GM18505 (cell line): ENCODE results near the gene WDR5.

Source experiments
- ATAC-seq: cut with Tn5 transposase; IDR thresholded peaks from one replicate; pipeline ENCODE4 v1.9.1; 2021; ENCODE audit not compliant: unreplicated experiment
- POLR2A ChIP-seq: IDR thresholded peaks from 4 replicates; pipeline ENCODE4 v1.6.1; 2011; ENCODE audit warnings: borderline replicate concordance; ENCODE audit not compliant: insufficient read depth, insufficient read length; ENCODE audit errors: extremely low read depth

Gene WDR5

DNA sequence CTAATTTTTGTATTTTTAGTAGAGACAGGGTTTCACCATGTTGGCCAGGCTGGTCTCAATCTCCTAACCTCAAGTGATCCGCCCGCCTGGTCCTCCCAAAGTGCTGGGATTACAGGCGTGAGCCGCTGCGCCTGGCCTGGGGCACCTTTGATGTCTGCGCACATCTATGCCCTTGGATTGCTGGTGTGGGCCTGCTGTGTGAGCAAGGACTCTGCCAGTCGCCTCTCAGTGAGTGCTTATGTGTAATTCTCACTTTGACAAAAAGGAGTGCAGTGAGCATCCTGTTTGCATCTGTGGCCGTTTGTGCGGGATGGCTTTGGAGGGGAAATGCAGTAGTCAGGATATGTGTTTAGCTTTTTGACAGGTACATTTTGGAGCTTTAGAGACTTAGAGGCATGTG is 9.4 kb downstream of the WDR5 start:
- no peak for TF ChIP-seq POLR2A
- ATAC-seq, result no peak

DNA sequence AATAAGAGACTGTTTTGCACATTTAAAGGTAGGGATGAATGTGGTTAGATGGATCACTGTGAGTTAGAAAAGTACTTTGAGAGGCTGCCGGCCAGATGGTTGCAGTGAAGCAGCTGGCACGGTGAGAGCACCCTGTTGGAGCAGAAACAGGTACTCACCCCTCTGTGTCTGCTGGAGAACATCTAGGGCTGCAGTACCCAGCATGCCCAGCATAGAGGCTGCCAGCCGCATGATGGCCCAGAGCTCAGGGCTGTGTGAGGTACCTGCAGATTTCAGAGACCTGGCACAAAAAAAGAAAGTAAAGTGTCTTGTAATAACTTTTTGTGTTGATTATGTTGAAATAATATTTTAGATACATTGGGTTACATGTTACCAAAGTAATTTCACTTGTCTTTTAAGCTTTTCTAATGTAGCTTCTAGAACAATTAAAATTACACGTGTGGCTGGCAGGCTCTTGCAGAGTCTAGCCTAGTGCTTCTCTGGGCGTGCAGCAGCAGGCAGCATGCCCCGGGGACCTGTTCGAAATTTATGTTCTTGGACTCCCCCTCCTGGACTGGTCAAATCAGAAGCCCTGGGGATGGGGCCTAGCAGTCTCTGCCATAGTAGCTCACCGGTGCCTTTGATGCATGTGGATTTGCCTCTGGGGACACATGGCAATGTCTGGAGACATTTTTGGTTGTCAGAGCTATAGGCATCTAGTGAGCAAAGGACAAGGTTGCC is 11.1 kb downstream of the WDR5 start:
- ATAC-seq, result no peak
- TF ChIP-seq POLR2A, result no peak

DNA sequence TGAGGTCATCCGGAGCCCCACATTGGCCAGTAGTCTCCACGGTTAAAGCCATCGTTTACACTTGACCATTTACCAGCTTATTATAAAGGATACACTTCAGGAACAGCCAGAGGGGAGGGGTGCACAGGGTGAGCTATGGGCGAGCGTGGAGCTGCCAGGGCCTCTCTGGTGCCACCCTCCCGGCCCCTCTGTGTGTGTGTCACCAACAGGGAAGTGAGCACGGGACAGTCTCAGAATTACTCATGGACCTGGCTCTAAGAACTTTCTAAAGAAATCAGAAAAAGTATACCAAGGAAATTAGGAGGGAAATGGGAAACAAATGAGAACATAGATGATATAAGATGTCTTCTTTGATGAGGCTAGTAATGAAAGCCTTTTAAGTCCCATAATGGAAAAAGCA is 13.5 kb downstream of the WDR5 start:
- no peak for ATAC-seq
- no peak for TF ChIP-seq POLR2A

DNA sequence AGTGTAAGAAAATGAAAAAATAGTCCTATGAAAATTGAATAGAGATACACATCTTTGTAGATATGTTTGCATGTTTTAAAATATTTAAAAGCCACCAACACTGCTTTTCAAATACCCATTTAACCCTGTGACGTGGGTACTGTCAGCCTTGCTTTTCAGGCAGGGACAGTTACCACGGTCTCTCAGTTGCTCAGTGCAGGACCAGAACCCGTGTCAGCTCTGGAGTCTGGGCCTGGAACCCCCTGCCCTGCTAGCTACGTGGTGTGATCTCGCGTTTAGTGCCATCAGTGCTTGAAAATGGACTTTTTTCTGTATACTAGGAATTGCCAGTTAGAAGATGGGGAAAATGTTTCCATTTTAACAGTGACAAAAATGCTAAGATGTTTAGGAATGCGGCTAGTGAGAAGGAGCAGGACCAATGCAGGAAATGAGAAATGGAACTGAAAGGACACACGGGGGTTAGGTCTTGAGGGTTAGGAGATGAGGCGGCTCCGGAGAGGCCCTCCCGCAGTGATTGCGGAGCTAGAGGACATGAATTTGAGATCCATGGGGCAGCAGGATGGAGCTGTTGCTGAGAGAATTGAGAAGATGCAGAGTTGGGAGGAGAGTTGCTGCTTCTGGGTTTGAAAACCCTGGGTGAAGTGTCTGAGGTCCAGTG is 14.8 kb downstream of the WDR5 start:
- no peak for TF ChIP-seq POLR2A
- ATAC-seq, result no peak

DNA sequence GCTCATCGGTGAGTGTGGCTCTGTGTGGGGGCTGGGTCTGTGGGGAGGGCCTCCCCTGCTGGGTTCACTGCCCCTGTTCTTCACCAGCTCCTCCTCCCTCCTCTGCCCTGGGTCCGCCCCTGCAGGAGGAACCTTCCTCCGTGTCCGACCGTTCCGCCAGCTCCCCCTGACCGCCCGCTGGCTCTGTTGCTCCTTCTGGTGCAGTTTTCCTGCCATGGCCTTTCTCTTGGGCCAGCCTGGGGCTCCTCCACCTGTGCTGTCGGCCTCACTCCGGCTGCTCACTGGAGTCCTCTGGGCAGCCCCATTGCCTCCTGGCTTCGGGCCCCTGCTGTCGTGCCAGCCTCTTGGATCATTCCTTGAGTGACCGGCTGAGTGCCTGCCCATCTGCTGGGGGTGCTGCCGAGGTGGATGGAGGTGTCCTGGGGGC is 16.2 kb downstream of the WDR5 start:
- no peak for TF ChIP-seq POLR2A
- ATAC-seq, result no peak

DNA sequence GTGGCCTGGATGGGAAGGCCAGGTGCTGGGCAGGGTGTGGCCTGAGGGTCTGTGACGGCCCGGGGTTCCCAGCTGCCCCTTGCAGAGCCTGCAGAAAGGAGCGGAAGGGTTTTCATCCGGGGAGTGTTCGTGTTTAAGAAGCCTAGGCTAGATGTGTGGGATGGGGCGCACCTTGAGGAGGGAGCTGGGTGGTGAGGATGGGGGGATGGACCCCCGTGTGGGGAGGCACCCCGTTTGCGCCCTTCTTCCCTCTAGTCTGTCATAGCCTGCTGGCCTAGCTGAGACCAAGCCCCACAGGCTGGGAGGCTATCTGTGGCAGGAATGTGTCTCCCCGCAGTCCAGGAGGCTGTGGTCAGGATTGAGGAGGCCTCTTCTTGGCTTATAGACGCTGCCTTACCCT is 16.6 kb downstream of the WDR5 start:
- ATAC-seq, result no peak
- TF ChIP-seq POLR2A, result no peak

DNA sequence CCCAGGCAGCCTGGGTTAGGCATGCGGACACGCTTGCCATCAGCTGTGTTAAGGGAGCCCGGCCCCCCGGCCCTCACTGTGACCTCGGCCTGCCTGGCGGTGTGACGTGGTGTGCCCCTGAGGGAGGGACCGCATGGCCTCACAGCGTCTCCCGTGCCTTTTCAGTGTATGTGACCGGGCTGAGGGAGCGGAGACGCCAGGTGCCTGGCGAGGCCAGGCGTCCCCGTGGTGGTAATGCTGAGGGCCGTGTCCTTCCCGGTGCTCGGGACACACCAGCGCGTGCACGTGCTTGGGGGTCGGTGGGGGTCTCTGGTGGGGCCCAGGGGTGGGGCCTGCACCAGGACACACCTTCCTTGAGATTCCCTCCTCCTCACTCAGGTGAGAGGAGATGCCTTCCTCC is 17.6 kb downstream of the WDR5 start:
- no peak for ATAC-seq

DNA sequence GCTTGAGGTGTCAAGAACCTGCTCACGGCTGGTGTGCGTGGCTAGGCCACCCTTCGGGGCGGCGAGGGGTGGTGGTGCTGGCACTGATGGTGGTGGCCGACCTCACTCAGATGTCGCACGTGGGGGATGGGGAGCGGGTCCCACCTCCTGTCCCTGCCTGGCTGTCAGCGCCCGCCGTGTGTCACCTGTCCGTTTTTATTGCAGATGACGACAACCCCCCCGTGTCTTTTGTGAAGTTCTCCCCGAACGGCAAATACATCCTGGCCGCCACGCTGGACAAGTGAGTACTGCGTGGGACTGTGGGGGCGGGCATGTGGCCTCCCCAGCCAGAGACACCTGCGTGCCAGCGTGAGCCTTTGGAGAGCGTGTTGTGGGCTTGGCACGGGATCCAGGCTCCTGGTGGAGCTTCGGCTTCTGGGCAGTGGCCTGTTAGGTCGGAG is 18.4 kb downstream of the WDR5 start:
- no peak for ATAC-seq
- TF ChIP-seq POLR2A, result no peak

More for the DNA sequence above, 17.6 kb downstream of the WDR5 start:
- no peak for TF ChIP-seq POLR2A

DNA sequence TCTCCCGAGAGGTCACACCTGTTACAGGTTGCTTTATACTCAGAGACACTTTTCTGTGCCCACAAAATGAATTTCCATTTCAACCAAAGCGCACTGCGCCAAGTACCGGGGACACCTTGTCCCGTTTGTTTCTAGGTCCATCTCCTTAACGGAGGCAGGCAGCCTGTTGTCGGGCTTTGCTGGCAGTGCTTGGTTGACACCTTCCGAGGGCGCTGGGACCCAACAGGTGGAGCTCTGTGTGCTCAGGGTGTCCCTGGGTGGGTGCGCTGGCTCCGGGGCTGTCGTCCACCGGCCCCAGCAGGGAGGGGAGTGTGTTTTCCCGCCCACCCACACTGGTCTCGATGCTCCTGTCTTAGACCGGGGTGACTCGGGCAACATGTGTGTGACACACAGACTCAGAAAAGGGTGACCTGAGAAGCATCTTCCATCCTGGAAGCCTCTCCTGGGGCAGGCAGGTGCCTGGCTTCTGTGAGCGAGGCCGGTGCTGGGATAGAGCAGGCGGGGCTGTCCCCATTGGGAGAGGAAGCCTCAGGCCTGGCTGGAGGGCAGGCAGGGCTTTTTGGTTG is 20.0 kb downstream of the WDR5 start:
- no peak for TF ChIP-seq POLR2A
- ATAC-seq, result no peak

DNA sequence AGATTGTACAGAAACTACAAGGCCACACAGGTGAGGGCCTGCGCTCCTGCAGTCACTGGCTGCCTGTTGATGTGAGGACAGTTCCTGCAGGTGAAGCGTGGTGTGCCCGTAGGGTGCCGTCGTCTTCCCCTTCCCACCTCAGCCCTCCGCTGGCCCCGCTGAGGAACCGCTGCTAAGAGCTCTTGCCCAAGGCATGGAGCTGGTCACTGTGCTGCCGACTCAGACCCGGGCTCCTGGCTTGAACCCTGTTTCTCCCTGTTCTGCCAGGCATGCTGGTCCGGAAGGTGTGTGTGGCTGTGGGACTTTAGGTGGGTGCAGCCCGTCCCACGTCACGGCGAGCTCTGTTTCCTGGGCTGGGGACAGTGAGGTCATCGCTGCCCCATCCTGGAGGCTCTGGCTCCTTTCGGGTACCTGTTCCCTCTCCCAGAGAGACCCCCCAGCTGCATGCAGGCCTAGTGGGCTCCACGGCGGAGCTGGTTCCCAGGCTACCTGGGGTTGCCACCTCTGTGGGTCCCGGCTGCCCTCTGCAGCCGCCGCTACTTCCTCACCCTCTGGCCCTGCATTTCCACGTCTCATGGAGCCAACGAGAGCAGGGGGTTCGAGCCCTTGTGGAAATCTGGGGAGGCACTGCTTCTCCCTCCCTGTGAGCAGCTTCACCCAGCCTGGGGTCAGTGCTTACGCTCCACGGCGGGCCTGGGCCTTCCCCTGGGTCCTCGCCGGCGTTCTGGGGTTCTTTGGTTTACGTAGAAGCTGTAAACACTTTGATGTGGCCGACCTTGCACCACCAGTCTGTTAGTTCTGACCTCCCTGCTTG is 20.9 kb downstream of the WDR5 start:
- no peak for ATAC-seq

DNA sequence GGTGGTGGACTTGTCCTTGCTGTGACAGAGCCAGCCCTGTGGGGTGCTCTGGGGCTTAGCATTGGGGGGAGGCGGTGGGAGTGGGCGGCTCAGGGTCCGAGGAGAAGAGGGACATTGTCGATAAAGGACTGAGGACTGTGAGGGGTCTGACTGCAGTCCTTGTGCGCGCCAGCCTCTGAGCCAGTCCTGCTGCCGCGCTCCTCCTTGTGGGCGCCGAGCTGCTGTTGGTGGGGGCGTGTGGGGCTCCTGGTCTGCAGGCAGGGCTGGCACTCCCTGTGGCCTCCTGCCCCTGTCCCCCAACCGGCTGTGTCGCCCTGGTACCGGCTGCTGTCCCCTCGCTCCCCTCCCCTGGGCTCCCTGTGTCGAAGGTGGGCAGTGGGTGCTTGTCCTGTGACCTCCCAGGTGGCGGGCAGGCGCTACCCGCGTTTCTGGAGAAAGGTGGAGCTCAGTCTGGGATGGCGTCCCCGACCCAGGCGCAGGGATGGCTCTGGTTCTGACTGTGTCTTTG is 21.6 kb downstream of the WDR5 start:
- no peak for TF ChIP-seq POLR2A
- no peak for ATAC-seq

More for the DNA sequence above, 20.9 kb downstream of the WDR5 start:
- no peak for TF ChIP-seq POLR2A

DNA sequence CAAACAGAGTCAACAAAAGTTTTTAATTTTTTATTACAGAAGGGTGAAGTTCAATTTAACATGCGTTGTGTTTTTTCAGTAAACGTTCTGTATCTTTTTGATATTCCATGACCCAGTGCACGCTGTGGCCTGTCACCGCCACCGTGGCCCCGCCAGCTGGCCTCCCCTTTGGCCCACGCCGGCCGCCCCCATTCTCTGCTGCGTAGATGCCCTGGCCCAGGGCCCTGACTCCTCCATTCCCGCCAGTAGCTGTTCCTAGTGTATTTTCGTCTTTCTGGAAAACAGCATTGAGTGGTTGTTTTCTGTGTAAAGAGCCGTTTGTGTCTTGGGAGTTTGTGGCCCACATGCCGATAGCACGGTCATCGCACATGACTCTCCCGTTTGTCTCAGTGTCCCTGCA is 22.4 kb downstream of the WDR5 start:
- TF ChIP-seq POLR2A, result no peak
- ATAC-seq, result no peak

DNA sequence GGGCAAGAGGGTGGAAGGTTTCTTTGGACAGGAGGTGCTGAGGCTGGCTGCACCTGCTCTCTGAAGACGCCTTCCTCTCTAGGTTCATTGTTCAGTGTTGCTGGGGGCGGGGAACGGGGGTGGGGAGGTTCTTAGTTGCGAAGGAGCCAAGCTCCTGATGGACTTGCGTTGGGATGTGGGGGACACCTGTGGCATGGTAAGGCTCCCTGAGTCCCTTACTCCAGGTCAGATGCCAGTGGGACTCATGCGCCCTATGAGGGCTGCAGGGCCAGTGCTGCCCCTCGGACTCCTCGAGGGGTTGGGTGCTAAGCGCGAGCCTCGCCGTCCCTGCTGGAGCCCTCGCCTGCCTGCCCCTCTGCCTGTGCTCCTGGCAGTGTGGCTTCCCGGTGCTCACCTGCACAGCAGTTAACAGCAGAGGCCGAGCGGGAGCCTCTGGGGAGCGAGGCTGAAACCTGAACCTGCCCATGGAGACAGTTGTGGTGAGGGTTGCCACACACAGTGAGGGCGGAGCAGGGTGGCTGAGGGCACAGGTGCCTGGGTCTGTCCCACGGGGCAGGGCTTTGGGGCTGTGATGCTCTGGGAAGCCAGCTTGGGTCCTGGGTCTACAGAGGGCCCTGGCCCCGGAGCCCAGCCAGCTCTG is 23.0 kb downstream of the WDR5 start:
- TF ChIP-seq POLR2A, result no peak
- ATAC-seq, result no peak
